HG03196 (cell line): ENCODE results near the gene ODF2L.

Experiments used
- ATAC-seq: cut with Tn5 transposase; IDR thresholded peaks from one replicate; pipeline ENCODE4 v1.9.1; 2021; ENCODE audit not compliant: unreplicated experiment

The ODF2L gene

DNA sequence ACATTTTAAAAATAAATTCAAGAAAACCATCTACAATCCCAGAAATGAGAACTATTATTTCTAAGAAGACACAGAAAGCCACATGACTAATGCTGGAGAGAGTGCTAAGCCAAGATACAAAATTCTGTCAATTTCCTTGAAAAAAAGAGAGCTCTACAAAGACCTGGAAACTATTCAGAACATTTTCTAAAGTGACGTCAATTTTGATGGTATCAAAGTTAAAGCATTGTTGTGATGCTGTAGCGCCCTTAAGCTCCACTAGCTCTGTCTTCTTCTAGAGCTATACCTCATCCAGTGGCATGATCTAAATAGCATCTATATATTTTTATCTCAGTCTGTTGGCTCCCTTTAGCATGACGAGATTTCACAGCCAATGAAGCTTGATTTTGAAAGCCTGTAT is 73.9 kb downstream of the ODF2L start:
- ATAC-seq = no peak

DNA sequence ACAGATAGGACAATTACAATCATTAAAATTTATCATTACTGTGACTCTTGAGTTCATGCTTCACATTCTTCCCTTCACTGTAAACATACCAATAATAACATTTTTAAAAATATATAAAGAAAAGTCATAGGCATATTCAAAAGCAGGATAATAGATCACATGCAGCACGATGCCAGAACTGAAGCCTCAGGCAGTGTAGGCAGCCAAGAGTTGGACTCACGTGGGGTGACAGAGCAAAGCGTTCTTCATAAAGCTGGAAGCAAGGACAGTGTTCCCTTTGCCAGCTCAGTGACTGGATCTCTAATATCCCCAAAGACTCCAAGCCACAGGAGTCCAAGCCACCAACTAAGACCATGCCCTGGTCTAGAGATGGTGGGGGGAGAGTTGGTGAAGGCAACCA is 77.7 kb downstream of the ODF2L start:
- ATAC-seq = no peak

DNA sequence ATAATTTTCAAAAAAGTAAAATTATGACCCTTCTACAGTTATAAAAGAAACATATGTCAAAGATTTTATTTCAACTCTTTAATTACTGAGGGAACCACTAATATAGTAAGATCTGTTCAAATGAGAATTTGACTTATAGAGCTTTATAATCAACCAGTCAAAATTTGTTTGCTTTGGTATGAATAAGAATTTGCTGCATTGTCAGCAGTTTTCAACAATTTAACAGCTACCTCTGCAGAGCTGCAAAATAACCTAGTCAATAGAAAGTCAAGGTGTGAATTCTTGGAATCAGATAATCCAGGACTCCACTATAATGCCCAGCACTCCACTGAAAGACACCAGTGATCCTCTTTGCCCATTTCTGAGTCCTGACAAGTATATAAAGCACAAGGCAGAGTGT is 78.2 kb downstream of the ODF2L start:
- no peak for ATAC-seq

DNA sequence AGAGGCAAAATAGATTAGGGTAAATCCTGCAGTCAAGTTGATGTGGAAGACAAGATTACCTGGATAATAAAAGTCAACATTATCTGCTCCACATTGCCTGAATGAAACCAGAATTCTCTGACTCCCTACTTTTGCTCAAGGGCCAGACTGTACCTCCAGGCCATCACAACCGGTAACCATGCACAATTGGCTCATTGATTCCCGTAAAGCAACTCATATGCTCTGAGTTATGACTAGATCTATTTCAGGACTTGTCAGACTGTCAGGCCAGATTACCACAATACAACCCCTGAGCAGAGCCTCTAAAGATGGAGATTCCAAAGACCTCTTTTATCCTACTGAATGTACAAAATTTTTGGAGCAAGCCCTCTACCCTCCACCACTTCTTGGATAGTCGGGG is 90.4 kb downstream of the ODF2L start:
- no peak for ATAC-seq

DNA sequence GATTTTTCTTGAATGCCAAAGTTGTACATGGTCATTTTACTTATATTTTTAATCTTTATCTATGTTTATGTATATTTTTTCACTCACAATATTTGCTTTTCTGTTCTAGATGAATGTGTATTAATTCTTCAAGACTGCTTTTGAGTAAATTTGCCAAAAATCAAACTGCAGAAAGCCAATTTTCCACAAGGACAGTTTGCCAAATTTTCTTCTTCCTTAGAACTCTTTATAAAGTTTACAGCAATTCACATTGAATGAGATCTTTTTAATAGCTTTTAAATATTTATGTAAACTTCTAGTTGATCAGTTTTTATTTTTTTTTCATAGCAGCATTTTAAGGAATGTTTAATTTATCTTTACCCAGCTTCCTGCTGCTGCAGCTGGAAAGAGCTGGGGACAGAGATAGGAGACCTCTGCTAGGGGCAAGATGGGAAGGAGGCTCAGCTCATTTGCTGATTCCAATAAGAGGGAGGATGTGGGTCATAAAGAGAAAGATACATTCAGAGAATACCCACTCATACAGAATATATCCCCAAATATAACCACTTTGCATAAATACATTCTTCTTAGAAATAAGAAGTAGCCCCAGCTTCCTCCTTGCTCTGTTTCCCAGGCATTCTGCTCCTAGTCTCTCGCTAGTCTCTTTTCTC is 93.0 kb downstream of the ODF2L start:
- no peak for ATAC-seq
